ENCODE data around the gene FOXD3.
"Not testable (repeated sequence)": the region's sequence is repeated elsewhere in the genome, so short reads cannot be mapped to it uniquely, and the experiment has no call there.

FOXD3 gene

GRCh38 chr1:63321066-63321784 is 1.1 kb upstream of the FOXD3 start:
- DNase-seq, result peak; percentile 70

- peak; percentile 62 for DNase-seq
Observed at GRCh38 chr1:63321785-63322113, 618 bp upstream of the FOXD3 start.

GRCh38 chr1:63322944-63323864 is 837 bp downstream of the FOXD3 start:
- DNase-seq, result peak; percentile 85

GRCh38 chr1:63323865-63324778 is 1.8 kb downstream of the FOXD3 start:
- peak; percentile 51 for DNase-seq

- DNase-seq, result no peak
Observed at GRCh38 chr1:63324779-63325119, 2.4 kb downstream of the FOXD3 start.

- DNase-seq, result peak; percentile 63
Observed at GRCh38 chr1:63325279-63325985, 3.1 kb downstream of the FOXD3 start.

GRCh38 chr1:63326106-63326472 is 3.7 kb downstream of the FOXD3 start:
- no peak for DNase-seq

GRCh38 chr1:63326473-63327380 is 4.4 kb downstream of the FOXD3 start:
- DNase-seq, result peak; percentile 86

- DNase-seq, result peak; percentile 95
Observed at GRCh38 chr1:63327417-63328054, 5.2 kb downstream of the FOXD3 start.

GRCh38 chr1:63328122-63328521 is 5.8 kb downstream of the FOXD3 start:
- no peak for DNase-seq

GRCh38 chr1:63328781-63329180 is 6.4 kb downstream of the FOXD3 start:
- no peak for DNase-seq

- peak; percentile 45 for DNase-seq
Observed at GRCh38 chr1:63329621-63330330, 7.4 kb downstream of the FOXD3 start.

GRCh38 chr1:63330331-63330916 is 8.1 kb downstream of the FOXD3 start:
- DNase-seq, result peak; percentile 63

GRCh38 chr1:63342402-63342801 is 20.0 kb downstream of the FOXD3 start:
- DNase-seq, result no peak

- DNase-seq, result no peak
Observed at GRCh38 chr1:63343922-63344321, 21.6 kb downstream of the FOXD3 start.

- DNase-seq, result no peak
Observed at GRCh38 chr1:63350320-63350719, 28.0 kb downstream of the FOXD3 start.

GRCh38 chr1:63352736-63353135 is 30.4 kb downstream of the FOXD3 start:
- DNase-seq, result no peak

GRCh38 chr1:63356234-63356633 is 33.9 kb downstream of the FOXD3 start:
- not testable (repeated sequence) for DNase-seq

GRCh38 chr1:63359561-63359960 is 37.2 kb downstream of the FOXD3 start:
- no peak for DNase-seq

GRCh38 chr1:63362073-63362472 is 39.7 kb downstream of the FOXD3 start:
- no peak for DNase-seq
